B cell (primary cell): ENCODE results near the gene MSH5. TPM values are rescaled to one million over a fixed set of nuclear protein-coding genes. Genes with fewer than 3 reads are reported as not detected.

Experiments
- ATAC-seq: fragments of 200-7000 bp; cut with Tn5 transposase; one replicate; pipeline ENCODE4 v1.10.0; 2021; ENCODE audit warnings: low read depth, mild to moderate bottlenecking, moderate number of reproducible peaks, moderate library complexity
- CTCF ChIA-PET: fragments of 350-600 bp; sonication (Branson Sonifier 250); formaldehyde crosslinking; loops from one replicate; lab custom pipeline; 2021; ENCODE audit warnings: antibody characterized with exemption, inconsistent platforms; lab: Charles Lee
- POLR2A ChIA-PET: fragments of 350-600 bp; sonication (Branson Sonifier 250); formaldehyde crosslinking; loops from one replicate; lab custom pipeline; 2021; ENCODE audit warnings: antibody characterized with exemption; lab: Charles Lee
- DNase-seq: peaks from one replicate; pipeline ENCODE4 v3.0.0; 2013
- H2AFZ ChIP-seq: 2 replicates; pipeline ENCODE4 v1.6.1; 2012; ENCODE audit warnings: mild to moderate bottlenecking, low read depth, low read length; ENCODE audit not compliant: insufficient read depth, poor library complexity, severe bottlenecking
- H3K27ac ChIP-seq, 2 donors: 1 replicate in 1 of 2; 2 replicates in 1 of 2; pipeline ENCODE4 v1.5.1; 2012 to 2013; ENCODE audit warnings: low read length in 2 of 2, mild to moderate bottlenecking in 2 of 2, moderate library complexity in 1 of 2
- H3K27me3 ChIP-seq, 4 experiments: fragments of 200-600 bp in 1 of 4; sonication (generic) in 1 of 4; replicated peaks in 1 of 4; 1 replicate in 2 of 4; 2 replicates in 2 of 4; pipeline versions ENCODE4 v1.6.1 to v1.7.0; 2013 to 2016; ENCODE audit warnings: low read length in 3 of 4, mild to moderate bottlenecking in 2 of 4, mixed read lengths in 1 of 4, moderate library complexity in 1 of 4; ENCODE audit not compliant: insufficient read depth in 4 of 4, control insufficient read depth in 3 of 4; ENCODE audit errors: control extremely low read depth in 1 of 4
- H3K36me3 ChIP-seq, 2 experiments: replicated peaks in 1 of 2; 1 replicate in 1 of 2; 2 replicates in 1 of 2; pipeline versions ENCODE4 v1.6.1 to v1.7.1; 2013; ENCODE audit warnings: low read length in 1 of 2; ENCODE audit not compliant: insufficient read depth in 2 of 2, control insufficient read depth in 1 of 2; ENCODE audit errors: control extremely low read depth in 1 of 2, extremely low read depth in 1 of 2
- H3K4me1 ChIP-seq, 2 donors: fragments of 200-600 bp in 1 of 2; sonication (generic) in 1 of 2; 1 replicate in 1 of 2; 2 replicates in 1 of 2; pipeline versions ENCODE4 v1.5.1 to v1.6.1; 2013 to 2017; ENCODE audit warnings: low read length in 2 of 2; ENCODE audit not compliant: control insufficient read depth in 2 of 2, insufficient read depth in 2 of 2
- H3K4me2 ChIP-seq: replicated peaks from 2 replicates; pipeline ENCODE3; 2012; ENCODE audit warnings: mild to moderate bottlenecking, low read depth, low read length; ENCODE audit not compliant: poor library complexity, severe bottlenecking
- H3K4me3 ChIP-seq, 5 experiments: fragments of 200-600 bp in 1 of 5; sonication (generic) in 1 of 5; 1 replicate in 3 of 5; 2 replicates in 2 of 5; pipeline versions ENCODE4 v1.5.1 to v1.7.0; 2011 to 2016; ENCODE audit warnings: low read length in 4 of 5, mild to moderate bottlenecking in 4 of 5, low read depth in 2 of 5, control low read depth in 1 of 5, moderate library complexity in 1 of 5; ENCODE audit not compliant: insufficient read depth in 1 of 5; ENCODE audit errors: control extremely low read depth in 1 of 5, extremely low read depth in 1 of 5
- H3K79me2 ChIP-seq: fragments of 200-600 bp; sonication (generic); one replicate; pipeline ENCODE4 v1.6.0; 2016; ENCODE audit warnings: low read length; ENCODE audit not compliant: control insufficient read depth, insufficient read depth
- H3K9ac ChIP-seq: fragments of 200-600 bp; sonication (generic); 2 replicates; pipeline ENCODE4 v1.6.1; 2017; ENCODE audit warnings: mild to moderate bottlenecking, low read length, moderate library complexity
- H3K9me3 ChIP-seq, 3 donors: one replicate each; pipeline versions ENCODE4 v1.6.1 to v1.7.1; 2013; ENCODE audit warnings: low read length in 2 of 3; ENCODE audit not compliant: control insufficient read depth in 2 of 3, insufficient read depth in 1 of 3; ENCODE audit errors: control extremely low read depth in 1 of 3
- H4K20me1 ChIP-seq: 2 replicates; pipeline ENCODE4 v1.6.0; 2012; ENCODE audit warnings: mild to moderate bottlenecking, low read length; ENCODE audit not compliant: insufficient read depth, control insufficient read depth, poor library complexity, severe bottlenecking
- H3K27ac Mint-ChIP-seq: one replicate; pipeline ENCODE4 v1.8.0; 2021; ENCODE audit warnings: mixed read lengths
- H3K27me3 Mint-ChIP-seq: one replicate; pipeline ENCODE4 v1.8.0; 2021; ENCODE audit warnings: mixed read lengths
- H3K4me1 Mint-ChIP-seq: one replicate; pipeline ENCODE4 v1.8.0; 2021; ENCODE audit warnings: mixed read lengths
- H3K4me3 Mint-ChIP-seq: one replicate; pipeline ENCODE4 v1.8.0; 2021; ENCODE audit warnings: mixed read lengths
- H3K9me3 Mint-ChIP-seq: one replicate; pipeline ENCODE4 v1.8.0; 2022; ENCODE audit warnings: mixed read lengths; ENCODE audit not compliant: insufficient read depth
- CTCF ChIP-seq: fragments of 200-600 bp; IDR thresholded peaks from one replicate; pipeline ENCODE4 v1.8.0; 2022; ENCODE audit warnings: antibody characterized with exemption, mild to moderate bottlenecking
- EZH2 ChIP-seq: IDR thresholded peaks from 2 replicates; pipeline ENCODE4 v1.6.1; 2012; ENCODE audit warnings: borderline replicate concordance, low read depth, mild to moderate bottlenecking, moderate library complexity, low read length; ENCODE audit not compliant: insufficient read depth, poor library complexity, severe bottlenecking
- WGBS: methylation state at CpG from one replicate; pipeline ENCODE4 v1.1.5; 2013; ENCODE audit warnings: missing lambda C conversion rate; ENCODE audit not compliant: insufficient coverage; 5-methylcytosine and 5-hydroxymethylcytosine counted together
- intact Hi-C: fragments of 100-400 bp; cut with micrococcal nuclease; formaldehyde crosslinking; loops from one replicate; pipeline ENCODE4 v1.10.0; 2022
- polyA plus RNA-seq: library from polyadenylated mRNA; depleted of rRNA; stranded (reverse); fragments of >200 nt; gene quantifications from 2 replicates; pipeline ENCODE4 v1.2.3, GENCODE V29; 2012
- total RNA-seq, 2 donors: library from RNA; stranded (reverse); fragments of 120-200 nt in 1 of 2; gene quantifications; 1 replicate in 1 of 2; 2 replicates in 1 of 2; pipeline versions ENCODE4 v1.2.3 to v1.2.4, GENCODE V29; 2013 to 2022

MSH5 gene
- total and polyA plus RNA-seq, 2 donors (not counting 1 experiment from before 2014, with no cell fraction given): 49.9 to 51.6 TPM

GRCh38 chr6:31717499-31718222 lies 22.1 kb upstream of the MSH5 start:
- H3K9me3 Mint-ChIP-seq: no peaks in the 10 kb centered on the region
- Histone ChIP-seq H3K36me3 (no peaks in the 10 kb centered on the region), H3K9ac (no peak overlapping the region), H3K27me3 (no peaks in the 10 kb centered on the region), H3K27ac (no peak overlapping the region), H2AFZ (no peak overlapping the region), H3K79me2 (no peaks in the 10 kb centered on the region), H4K20me1 (no peaks in the 10 kb centered on the region), H3K4me3 (no peak overlapping the region), H3K4me1 (no peaks in the 10 kb centered on the region), H3K9me3 (no peaks in the 10 kb centered on the region), H3K4me2 (no peak overlapping the region)
- intact Hi-C loops: no loop called here
- ChIA-PET CTCF (no interaction called here), POLR2A (no interaction called here)
- peaks cover 1% of the 10 kb centered on the region for H3K4me1 Mint-ChIP-seq
- H3K4me3 Mint-ChIP-seq: no peak overlapping the region
- no peak overlapping the region for H3K27ac Mint-ChIP-seq
- 92% methylated on average over 7 of the region's 10 CpGs for WGBS
- peaks cover 1% of the 10 kb centered on the region for H3K27me3 Mint-ChIP-seq
- ATAC-seq (no peak), DNase-seq (no peak)
- TF ChIP-seq EZH2 (no peak), CTCF (no peak)

- no peaks in the 10 kb centered on the region for H3K9me3 Mint-ChIP-seq
- no peak overlapping the region for H3K4me3 ChIP-seq
- no peaks in the 10 kb centered on the region for H3K79me2 ChIP-seq
- no peaks in the 10 kb centered on the region for H3K9me3 ChIP-seq
- no peaks in the 10 kb centered on the region for H3K36me3 ChIP-seq
- no peak for DNase-seq
- H3K27me3 Mint-ChIP-seq: no peaks in the 10 kb centered on the region
- no peak overlapping the region for H2AFZ ChIP-seq
- no CpG with 5 or more reads among the region's 1 CpG for WGBS
- no peak overlapping the region for H3K27ac ChIP-seq
- ATAC-seq: no peak
- POLR2A ChIA-PET: no interaction called here
- H3K4me2 ChIP-seq: no peak overlapping the region
- intact Hi-C loops: no loop called here
- H3K27me3 ChIP-seq: no peaks in the 10 kb centered on the region
- no peak overlapping the region for H3K9ac ChIP-seq
- H3K4me3 Mint-ChIP-seq: no peak overlapping the region
- H3K4me1 ChIP-seq: peaks cover 3 to 5% of the 10 kb centered on the region in 2 donors
- H4K20me1 ChIP-seq: no peaks in the 10 kb centered on the region
- no peak overlapping the region for H3K27ac Mint-ChIP-seq
- CTCF ChIA-PET: no interaction called here
- H3K4me1 Mint-ChIP-seq: peaks cover 6% of the 10 kb centered on the region
- TF ChIP-seq EZH2 (no peak), CTCF (no peak)
These were observed 21.5 kb upstream of the MSH5 start for GRCh38 chr6:31718265-31718664.
